ENCODE data around the gene TMEM132A. TPM values are rescaled to one million over a fixed set of nuclear protein-coding genes. Genes with fewer than 3 reads are reported as not detected.

The TMEM132A gene
- polyA plus RNA-seq, 1 of the 3 experiments (the other 2 are of a cell fraction) = 66.9 TPM

DNA sequence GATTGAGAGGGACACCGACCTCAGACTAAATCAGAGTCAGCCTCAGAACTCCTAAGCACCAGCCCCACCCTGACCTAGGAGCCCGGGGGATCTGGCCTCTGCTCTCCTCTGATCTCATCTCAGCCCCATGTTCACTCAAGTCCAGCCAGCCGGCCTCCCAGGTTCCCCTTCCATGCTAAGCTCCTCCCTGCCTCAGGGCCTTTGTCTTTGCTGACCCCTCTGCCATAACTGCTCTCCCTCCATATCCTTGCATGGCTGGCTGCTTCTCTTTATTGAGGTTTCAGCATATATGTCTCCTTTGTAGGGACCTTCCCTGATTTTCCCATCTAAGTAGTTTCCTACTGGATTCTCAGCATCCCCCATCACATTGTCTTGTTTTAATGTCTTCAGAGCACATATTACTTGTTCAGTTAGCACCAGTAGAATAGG lies 28.5 kb downstream of the TMEM132A start:
- Histone ChIP-seq H2AFZ (ENCODE audit: low read depth) (no peak overlapping the region), H3K4me2 (no peak overlapping the region), H4K20me1 (ENCODE audit: insufficient read depth) (no peaks in the 10 kb centered on the region), H3K27me3 (ENCODE audit: insufficient read depth) (no peaks in the 10 kb centered on the region), H3K27ac (ENCODE audit: low read depth in 2 of 2, low read length in 1 of 2) (no peak overlapping the region), H3F3A (replicated peaks; ENCODE audit: insufficient read depth) (no peaks in the 10 kb centered on the region), H3K36me3 (replicated peaks in 1 of 2; ENCODE audit: control insufficient read depth in 1 of 2, insufficient read depth in 2 of 2, low read length in 1 of 2) (no peaks in the 10 kb centered on the region), H3K9ac (no peak overlapping the region), H3K79me2 (ENCODE audit: insufficient read depth) (no peaks in the 10 kb centered on the region), H3K4me1 (ENCODE audit: control insufficient read depth in 1 of 2, insufficient read depth in 2 of 2, low read depth in 1 of 2, low read length in 1 of 2) (no peaks in the 10 kb centered on the region), H3K9me2 (no peaks in the 10 kb centered on the region), H3K4me3 (ENCODE audit: low read depth in 2 of 2, low read length in 1 of 2) (no peak overlapping the region), H3K9me3 (no peaks in the 10 kb centered on the region)
- POLR2A ChIA-PET = no interaction called here
- no peak for DNase-seq
- 89% methylated on average over 3 of the region's 3 CpGs for WGBS (ENCODE audit: low lambda C conversion rate)
- CTCF ChIA-PET = interaction anchor here (0.7 to 1.3 kb wide), 2 partner anchors 13 to 17 kb away, joined by 3 to 4 read pairs; no protein-coding TSS in a partner anchor
- no peak for TF ChIP-seq EZH2phosphoT487 (IDR thresholded peaks at IDR 0.05; ENCODE audit: borderline replicate concordance, low read depth)
- no peak for TF ChIP-seq RFX5 (IDR thresholded peaks at IDR 0.05; ENCODE audit: low read length)
- TF ChIP-seq, protein P1, sequence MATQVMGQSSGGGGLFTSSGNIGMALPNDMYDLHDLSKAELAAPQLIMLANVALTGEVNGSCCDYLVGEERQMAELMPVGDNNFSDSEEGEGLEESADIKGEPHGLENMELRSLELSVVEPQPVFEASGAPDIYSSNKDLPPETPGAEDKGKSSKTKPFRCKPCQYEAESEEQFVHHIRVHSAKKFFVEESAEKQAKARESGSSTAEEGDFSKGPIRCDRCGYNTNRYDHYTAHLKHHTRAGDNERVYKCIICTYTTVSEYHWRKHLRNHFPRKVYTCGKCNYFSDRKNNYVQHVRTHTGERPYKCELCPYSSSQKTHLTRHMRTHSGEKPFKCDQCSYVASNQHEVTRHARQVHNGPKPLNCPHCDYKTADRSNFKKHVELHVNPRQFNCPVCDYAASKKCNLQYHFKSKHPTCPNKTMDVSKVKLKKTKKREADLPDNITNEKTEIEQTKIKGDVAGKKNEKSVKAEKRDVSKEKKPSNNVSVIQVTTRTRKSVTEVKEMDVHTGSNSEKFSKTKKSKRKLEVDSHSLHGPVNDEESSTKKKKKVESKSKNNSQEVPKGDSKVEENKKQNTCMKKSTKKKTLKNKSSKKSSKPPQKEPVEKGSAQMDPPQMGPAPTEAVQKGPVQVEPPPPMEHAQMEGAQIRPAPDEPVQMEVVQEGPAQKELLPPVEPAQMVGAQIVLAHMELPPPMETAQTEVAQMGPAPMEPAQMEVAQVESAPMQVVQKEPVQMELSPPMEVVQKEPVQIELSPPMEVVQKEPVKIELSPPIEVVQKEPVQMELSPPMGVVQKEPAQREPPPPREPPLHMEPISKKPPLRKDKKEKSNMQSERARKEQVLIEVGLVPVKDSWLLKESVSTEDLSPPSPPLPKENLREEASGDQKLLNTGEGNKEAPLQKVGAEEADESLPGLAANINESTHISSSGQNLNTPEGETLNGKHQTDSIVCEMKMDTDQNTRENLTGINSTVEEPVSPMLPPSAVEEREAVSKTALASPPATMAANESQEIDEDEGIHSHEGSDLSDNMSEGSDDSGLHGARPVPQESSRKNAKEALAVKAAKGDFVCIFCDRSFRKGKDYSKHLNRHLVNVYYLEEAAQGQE (IDR thresholded peaks at IDR 0.05; ENCODE audit: low read depth, low read length) = no peak
- TF ChIP-seq FOXM1 (IDR thresholded peaks at IDR 0.05; ENCODE audit: low read depth) = no peak
- TF ChIP-seq NFIC (IDR thresholded peaks at IDR 0.05; ENCODE audit: borderline replicate concordance) = no peak
- no peak for TF ChIP-seq FOXJ3 (CRISPR knock-in tag; IDR thresholded peaks at IDR 0.05)
- TF ChIP-seq NRF1 (IDR thresholded peaks at IDR 0.05; ENCODE audit: low read depth, low read length) = no peak
- no peak for TF ChIP-seq MEF2A (IDR thresholded peaks at IDR 0.05; ENCODE audit: borderline replicate concordance, low read depth)
- no peak for TF ChIP-seq POLR2AphosphoS5 (IDR thresholded peaks at IDR 0.05; ENCODE audit: low read depth, low read length)
- no peak for TF ChIP-seq FOSL2 (IDR thresholded peaks at IDR 0.05; ENCODE audit: borderline replicate concordance, low read depth)
- no peak for TF ChIP-seq CHD2 (IDR thresholded peaks at IDR 0.05; ENCODE audit: low read length, partially characterized antibody)
- TF ChIP-seq ELF1 (IDR thresholded peaks at IDR 0.05) = no peak
- TF ChIP-seq RXRA (IDR thresholded peaks at IDR 0.05; ENCODE audit: borderline replicate concordance, low read depth) = no peak
- no peak for TF ChIP-seq SIN3A (IDR thresholded peaks at IDR 0.05; ENCODE audit: borderline replicate concordance, low read depth, low read length)
- TF ChIP-seq RCOR1 (IDR thresholded peaks at IDR 0.05; ENCODE audit: low read length) = no peak
- TF ChIP-seq, protein P2, sequence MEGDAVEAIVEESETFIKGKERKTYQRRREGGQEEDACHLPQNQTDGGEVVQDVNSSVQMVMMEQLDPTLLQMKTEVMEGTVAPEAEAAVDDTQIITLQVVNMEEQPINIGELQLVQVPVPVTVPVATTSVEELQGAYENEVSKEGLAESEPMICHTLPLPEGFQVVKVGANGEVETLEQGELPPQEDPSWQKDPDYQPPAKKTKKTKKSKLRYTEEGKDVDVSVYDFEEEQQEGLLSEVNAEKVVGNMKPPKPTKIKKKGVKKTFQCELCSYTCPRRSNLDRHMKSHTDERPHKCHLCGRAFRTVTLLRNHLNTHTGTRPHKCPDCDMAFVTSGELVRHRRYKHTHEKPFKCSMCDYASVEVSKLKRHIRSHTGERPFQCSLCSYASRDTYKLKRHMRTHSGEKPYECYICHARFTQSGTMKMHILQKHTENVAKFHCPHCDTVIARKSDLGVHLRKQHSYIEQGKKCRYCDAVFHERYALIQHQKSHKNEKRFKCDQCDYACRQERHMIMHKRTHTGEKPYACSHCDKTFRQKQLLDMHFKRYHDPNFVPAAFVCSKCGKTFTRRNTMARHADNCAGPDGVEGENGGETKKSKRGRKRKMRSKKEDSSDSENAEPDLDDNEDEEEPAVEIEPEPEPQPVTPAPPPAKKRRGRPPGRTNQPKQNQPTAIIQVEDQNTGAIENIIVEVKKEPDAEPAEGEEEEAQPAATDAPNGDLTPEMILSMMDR (IDR thresholded peaks at IDR 0.05) = no peak
- TF ChIP-seq TEAD4 (IDR thresholded peaks at IDR 0.05; ENCODE audit: borderline replicate concordance, insufficient read depth) = no peak
